ENCODE results near the gene GATD1. TPM values are rescaled to one million over a fixed set of nuclear protein-coding genes. Genes with fewer than 3 reads are reported as not detected.
A peak's percentile ranks its signal among the peaks of the same experiment; 100 is the strongest.

Gene GATD1
- total and polyA plus RNA-seq, 11 donors: 13.4 to 30.8 (median 20.5) TPM

DNA sequence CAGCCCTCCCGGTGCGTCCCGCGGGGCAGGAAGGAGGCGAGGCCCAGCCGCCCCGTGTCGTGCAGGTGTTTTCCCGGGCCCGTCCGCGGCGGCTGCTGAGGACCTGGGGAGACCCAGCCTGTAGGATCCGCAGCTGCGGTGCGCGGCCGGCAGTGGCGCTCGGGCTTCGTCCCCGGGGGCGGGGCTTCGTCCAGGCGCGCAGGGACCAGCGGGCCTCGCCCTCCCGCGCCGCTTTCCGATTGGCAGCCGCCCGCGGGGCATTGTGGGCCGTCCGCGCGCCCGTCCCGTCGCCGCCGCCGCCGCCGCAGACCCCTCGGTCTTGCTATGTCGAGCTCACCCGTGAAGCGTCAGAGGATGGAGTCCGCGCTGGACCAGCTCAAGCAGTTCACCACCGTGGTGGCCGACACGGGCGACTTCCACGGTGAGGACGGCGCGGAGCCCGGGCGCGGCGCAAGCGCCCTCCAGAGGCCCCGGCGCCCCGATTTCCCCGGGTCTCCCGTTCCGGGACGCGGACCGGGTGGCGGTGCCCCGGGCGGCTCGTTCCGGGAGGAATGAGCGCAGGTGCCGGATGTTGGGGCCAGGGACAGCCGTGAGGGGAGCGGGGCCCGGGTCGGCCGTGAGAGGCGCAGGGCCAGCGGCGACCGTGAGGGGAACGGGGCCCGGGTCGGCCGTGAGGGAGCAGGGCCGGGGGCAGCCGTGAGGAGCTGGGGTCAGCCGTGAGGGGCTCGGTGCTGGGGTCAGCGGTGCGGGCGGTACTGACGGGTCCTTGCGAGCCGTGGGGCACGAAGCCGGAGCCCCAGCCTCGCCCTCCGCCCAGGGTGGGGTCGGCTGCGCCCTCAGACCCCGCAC lies 29.9 kb downstream of the GATD1 start, which contains the start of gene TALDO1:
TSS of gene TALDO1 (plus strand) at position 307 of the 849 bp plus-strand sequence. CDS start at position 325, 18 bp downstream.
- 0 to 2% (median 0%) methylated on average over 9 to 112 of the region's 112 CpGs for WGBS, 4 donors
- peak within 1 kb of the TSS; percentile 86 to 100 (median 96) for H3K4me3 ChIP-seq
- peak; percentile 91 to 98 (median 98) for ATAC-seq

DNA sequence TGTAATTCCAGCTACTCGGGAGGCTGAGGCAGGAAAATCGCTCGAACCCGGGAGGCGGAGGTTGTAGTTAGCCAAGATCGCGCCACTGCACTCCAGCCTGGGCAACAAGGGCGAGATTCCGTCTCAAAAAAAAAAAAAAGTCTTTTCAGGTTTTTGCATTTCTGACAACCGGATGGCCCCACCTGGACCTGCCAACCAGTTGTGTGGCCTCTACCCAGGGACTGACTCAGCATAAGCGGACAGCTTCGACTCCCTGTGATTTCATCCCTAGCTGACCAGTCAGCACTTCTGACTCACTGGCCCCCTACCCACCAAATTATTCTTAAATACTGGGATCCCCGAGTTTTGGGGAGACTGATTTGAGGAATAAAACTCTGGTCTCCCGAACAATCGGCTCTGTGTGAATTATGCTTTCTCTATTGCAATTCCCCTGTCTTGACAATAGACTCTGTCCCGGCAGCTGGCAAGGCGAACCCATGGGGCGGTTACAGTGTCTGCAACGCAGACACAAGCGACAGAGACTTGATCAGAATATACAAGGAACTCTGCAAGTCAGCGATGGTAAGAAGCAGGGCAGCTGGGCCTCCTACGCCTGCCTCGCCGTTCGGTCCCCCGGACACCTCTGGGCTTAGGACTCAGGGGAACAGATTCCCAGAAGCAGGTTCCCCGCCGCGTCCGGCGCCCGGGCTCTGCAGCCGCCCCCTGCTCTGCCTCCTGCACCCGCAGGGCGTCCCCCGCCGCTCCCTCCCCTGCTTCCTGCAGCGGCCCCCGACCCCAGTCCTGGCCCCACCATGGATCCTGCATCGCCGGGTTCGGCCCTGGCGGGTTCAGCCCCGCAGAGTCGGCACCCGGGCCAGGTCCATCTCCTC lies 30.8 kb downstream of the GATD1 start:
- WGBS, 4 donors: 26 to 42% (median 30%) methylated on average over 26 to 46 of the region's 46 CpGs
- Histone ChIP-seq H3K36me3 (no peaks in the 10 kb centered on the region), H3K9me3 (no peaks in the 10 kb centered on the region), H3K4me3 (peak overlapping the region; percentile 86 to 100 (median 96)), H3K27ac (peak overlapping the region; percentile 14 to 92 (median 90)), H3K27me3 (no peaks in the 10 kb centered on the region), H3K4me1 (peaks cover 6 to 31% (median 16%) of the 10 kb centered on the region in 12 donors)
- ATAC-seq: peak; percentile 22 to 53 (median 31)
- intact Hi-C loops (cut with DNase I): no loop called here
- TF ChIP-seq, protein P1, sequence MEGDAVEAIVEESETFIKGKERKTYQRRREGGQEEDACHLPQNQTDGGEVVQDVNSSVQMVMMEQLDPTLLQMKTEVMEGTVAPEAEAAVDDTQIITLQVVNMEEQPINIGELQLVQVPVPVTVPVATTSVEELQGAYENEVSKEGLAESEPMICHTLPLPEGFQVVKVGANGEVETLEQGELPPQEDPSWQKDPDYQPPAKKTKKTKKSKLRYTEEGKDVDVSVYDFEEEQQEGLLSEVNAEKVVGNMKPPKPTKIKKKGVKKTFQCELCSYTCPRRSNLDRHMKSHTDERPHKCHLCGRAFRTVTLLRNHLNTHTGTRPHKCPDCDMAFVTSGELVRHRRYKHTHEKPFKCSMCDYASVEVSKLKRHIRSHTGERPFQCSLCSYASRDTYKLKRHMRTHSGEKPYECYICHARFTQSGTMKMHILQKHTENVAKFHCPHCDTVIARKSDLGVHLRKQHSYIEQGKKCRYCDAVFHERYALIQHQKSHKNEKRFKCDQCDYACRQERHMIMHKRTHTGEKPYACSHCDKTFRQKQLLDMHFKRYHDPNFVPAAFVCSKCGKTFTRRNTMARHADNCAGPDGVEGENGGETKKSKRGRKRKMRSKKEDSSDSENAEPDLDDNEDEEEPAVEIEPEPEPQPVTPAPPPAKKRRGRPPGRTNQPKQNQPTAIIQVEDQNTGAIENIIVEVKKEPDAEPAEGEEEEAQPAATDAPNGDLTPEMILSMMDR (IDR thresholded peaks at IDR 0.05): no peak
- TF ChIP-seq POLR2A (IDR thresholded peaks at IDR 0.05): no peak
- DNase-seq: no peak

More for the DNA sequence above, 29.9 kb downstream of the GATD1 start, which contains the start of gene TALDO1:
- Histone ChIP-seq H3K4me1 (peaks cover 6 to 31% (median 16%) of the 10 kb centered on the region in 12 donors), H3K9me3 (no peaks in the 10 kb centered on the region), H3K36me3 (peaks cover 0 to 8% (median 0%) of the 10 kb centered on the region in 9 donors), H3K27ac (peak within 1 kb of the TSS; percentile 16 to 92 (median 90)), H3K27me3 (no peaks in the 10 kb centered on the region)
- peak; percentile 91 to 97 (median 93) for DNase-seq
- intact Hi-C loops (cut with DNase I): no loop called here
- TF ChIP-seq, protein P1 (IDR thresholded peaks at IDR 0.05): peak in 8 of 12 donors; percentile 7 to 35 (median 26)
- TF ChIP-seq POLR2A (IDR thresholded peaks at IDR 0.05): peak in 1 of 2 donors; percentile 77

DNA sequence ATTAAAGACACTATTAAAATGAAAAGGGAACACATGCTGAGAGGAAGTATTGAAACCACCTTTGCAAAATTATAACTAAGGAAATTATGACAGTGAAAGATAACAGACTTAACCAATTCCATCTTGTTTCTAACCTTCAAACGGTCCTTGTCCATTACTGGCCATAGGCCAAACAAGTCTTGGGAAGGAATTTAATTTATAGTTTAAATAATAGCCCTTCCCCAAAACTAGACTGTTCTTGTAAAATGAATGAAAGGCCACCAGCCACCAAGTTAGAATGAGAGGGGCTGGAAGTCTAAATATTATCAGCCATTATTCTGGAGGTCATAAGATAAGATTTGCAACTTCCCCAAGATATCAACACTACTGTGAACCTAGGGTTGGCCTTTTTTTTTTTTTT lies 31.9 kb downstream of the GATD1 start:
- DNase-seq (no peak), ATAC-seq (no peak)
- H3K4me3 ChIP-seq: no peak overlapping the region
- H3K9me3 ChIP-seq: no peaks in the 10 kb centered on the region
- WGBS, 4 donors: 37 to 45% (median 40%) methylated on average over 1 of the region's 1 CpG
- no peaks in the 10 kb centered on the region for H3K36me3 ChIP-seq
- TF ChIP-seq, protein P1 (IDR thresholded peaks at IDR 0.05): no peak
- no peak for TF ChIP-seq POLR2A (IDR thresholded peaks at IDR 0.05)
- intact Hi-C loops (cut with DNase I): no loop called here
- H3K27ac ChIP-seq: no peak overlapping the region
- H3K4me1 ChIP-seq: peaks cover 6 to 31% (median 16%) of the 10 kb centered on the region in 12 donors
- no peaks in the 10 kb centered on the region for H3K27me3 ChIP-seq
